ENCODE measurements around the gene EGFL8. TPM values are rescaled to one million over a fixed set of nuclear protein-coding genes. Genes with fewer than 3 reads are reported as not detected.

EGFL8 gene
- total and polyA plus RNA-seq, 7 donors = 2.3 to 24.4 (median 13.8) TPM

DNA sequence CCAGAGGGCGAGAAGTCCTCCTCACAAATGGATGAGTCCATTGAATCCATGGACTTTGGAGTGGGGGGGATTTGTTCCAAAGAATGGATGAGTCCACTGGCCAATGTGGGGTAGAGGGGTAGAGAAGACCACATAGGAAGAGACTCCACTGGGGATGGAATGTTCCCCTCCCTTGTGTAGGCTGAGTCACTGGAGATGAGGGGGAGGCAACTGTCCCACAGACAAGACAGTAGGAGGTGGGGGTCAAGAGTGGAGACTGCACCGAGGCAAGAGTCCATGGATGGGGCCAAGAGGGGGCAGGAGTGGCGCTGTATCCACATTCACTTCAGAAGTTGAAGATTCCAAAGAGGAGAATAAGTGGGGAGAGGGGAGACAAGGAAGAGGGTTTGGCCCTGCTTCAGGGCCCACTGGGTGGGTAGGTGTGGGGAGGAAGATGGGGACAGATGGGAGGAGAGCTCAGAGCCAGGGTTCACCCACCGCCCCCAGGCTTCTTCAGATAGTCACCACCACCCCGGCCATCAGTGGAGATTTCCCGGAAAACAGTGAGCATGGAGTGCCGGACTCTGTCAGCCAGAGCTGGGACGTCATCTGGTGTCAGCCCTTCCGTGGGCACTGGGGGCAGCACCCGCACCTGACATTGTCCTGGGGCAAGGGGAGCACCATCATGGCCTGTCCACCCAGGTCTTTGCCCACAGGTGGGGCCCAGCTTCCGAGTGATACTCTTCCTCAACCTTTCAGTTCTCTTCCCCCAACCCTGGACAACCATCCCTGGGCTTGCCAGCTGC lies 4.6 kb downstream of the EGFL8 start:
- Histone ChIP-seq H3K4me1 (peaks cover 0 to 18% (median 3%) of the 10 kb centered on the region in 4 donors), H3K9me3 (no peaks in the 10 kb centered on the region), H3K27me3 (no peaks in the 10 kb centered on the region), H3K4me3 (no peak overlapping the region), H3K36me3 (peaks cover 27 to 70% (median 29%) of the 10 kb centered on the region in 4 donors), H3K27ac (peak overlapping the region in 3 of 4 donors; percentile 5 to 14 (median 11))
- 86 to 88% methylated on average over 11 of the region's 11 CpGs for WGBS, 2 donors
- no peak for DNase-seq
- TF ChIP-seq EP300 (IDR thresholded peaks at IDR 0.05) (no peak), POLR2A (IDR thresholded peaks at IDR 0.05) (no peak), POLR2AphosphoS5 (IDR thresholded peaks at IDR 0.05) (no peak)
- TF ChIP-seq, protein P1, sequence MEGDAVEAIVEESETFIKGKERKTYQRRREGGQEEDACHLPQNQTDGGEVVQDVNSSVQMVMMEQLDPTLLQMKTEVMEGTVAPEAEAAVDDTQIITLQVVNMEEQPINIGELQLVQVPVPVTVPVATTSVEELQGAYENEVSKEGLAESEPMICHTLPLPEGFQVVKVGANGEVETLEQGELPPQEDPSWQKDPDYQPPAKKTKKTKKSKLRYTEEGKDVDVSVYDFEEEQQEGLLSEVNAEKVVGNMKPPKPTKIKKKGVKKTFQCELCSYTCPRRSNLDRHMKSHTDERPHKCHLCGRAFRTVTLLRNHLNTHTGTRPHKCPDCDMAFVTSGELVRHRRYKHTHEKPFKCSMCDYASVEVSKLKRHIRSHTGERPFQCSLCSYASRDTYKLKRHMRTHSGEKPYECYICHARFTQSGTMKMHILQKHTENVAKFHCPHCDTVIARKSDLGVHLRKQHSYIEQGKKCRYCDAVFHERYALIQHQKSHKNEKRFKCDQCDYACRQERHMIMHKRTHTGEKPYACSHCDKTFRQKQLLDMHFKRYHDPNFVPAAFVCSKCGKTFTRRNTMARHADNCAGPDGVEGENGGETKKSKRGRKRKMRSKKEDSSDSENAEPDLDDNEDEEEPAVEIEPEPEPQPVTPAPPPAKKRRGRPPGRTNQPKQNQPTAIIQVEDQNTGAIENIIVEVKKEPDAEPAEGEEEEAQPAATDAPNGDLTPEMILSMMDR (IDR thresholded peaks at IDR 0.05) = no peak
- intact Hi-C loops (cut with DNase I) = no loop called here

DNA sequence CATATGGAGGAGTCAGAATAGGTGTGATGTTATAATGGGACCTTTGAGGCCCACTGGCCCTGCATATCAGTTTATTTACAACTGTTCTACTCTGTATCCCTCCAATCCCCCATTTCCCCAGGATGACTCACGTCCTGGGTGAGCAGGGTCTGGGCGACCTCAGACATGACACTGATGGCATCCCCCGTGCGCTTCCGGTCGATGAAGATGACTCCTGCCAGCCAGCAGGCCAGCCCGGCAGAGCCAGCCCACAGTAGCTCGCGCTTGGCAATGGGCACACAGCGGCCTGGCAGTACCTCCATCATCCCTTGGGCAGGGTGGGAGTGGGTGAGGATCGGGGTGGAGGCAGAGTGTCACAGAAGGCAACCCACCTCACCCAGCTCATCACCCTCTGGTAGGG lies 5.9 kb downstream of the EGFL8 start:
- WGBS, 2 donors = 94 to 96% methylated on average over 11 of the region's 11 CpGs
- peaks cover 27 to 61% (median 29%) of the 10 kb centered on the region in 4 donors for H3K36me3 ChIP-seq
- DNase-seq = no peak
- TF ChIP-seq POLR2A (IDR thresholded peaks at IDR 0.05) = no peak
- no peak for TF ChIP-seq EP300 (IDR thresholded peaks at IDR 0.05)
- TF ChIP-seq, protein P1 (IDR thresholded peaks at IDR 0.05) = no peak
- TF ChIP-seq POLR2AphosphoS5 (IDR thresholded peaks at IDR 0.05) = no peak
- no peak overlapping the region for H3K4me3 ChIP-seq
- intact Hi-C loops (cut with DNase I) = loop anchor here (10.0 kb wide), 1 partner anchor 345 kb away; the partner anchor contains the start of gene HSPA1B
- no peaks in the 10 kb centered on the region for H3K9me3 ChIP-seq
- no peaks in the 10 kb centered on the region for H3K27me3 ChIP-seq
- no peak overlapping the region for H3K27ac ChIP-seq
- peaks cover 0 to 31% (median 13%) of the 10 kb centered on the region in 4 donors for H3K4me1 ChIP-seq

DNA sequence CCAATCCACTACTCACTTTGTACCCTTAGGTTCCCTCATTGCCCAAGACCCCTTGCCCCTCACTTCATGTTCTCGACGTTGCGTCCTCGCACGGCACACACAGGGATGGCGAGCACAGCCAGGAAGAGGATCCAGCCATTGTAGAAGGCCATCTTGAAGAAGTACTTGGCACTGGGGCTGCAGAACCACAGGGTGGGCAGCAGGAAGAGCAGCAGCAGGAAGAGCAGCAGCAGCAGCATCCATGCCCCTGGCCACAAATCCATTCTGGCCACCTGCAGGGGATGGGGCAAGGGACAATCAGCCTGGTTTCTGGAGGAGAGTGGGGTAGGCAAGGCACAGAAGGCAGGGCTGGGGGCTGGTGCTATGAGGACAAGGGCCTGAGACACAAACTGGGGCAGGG lies 6.8 kb downstream of the EGFL8 start:
- DNase-seq = no peak
- intact Hi-C loops (cut with DNase I) = loop anchor here (10.0 kb wide), 1 partner anchor 346 kb away; the partner anchor contains the start of gene HSPA1B
- Histone ChIP-seq H3K4me1 (peaks cover 0 to 32% (median 18%) of the 10 kb centered on the region in 4 donors), H3K4me3 (no peak overlapping the region), H3K36me3 (peaks cover 22 to 51% (median 26%) of the 10 kb centered on the region in 4 donors), H3K9me3 (no peaks in the 10 kb centered on the region), H3K27ac (no peak overlapping the region), H3K27me3 (no peaks in the 10 kb centered on the region)
- WGBS, 2 donors = 96 to 97% methylated on average over 6 of the region's 6 CpGs
- no peak for TF ChIP-seq POLR2AphosphoS5 (IDR thresholded peaks at IDR 0.05)
- TF ChIP-seq, protein P1 (IDR thresholded peaks at IDR 0.05) = no peak
- TF ChIP-seq POLR2A (IDR thresholded peaks at IDR 0.05) = no peak
- no peak for TF ChIP-seq EP300 (IDR thresholded peaks at IDR 0.05)

- 72 to 86% methylated on average over 4 of the region's 4 CpGs for WGBS, 2 donors
These were observed 8.8 kb downstream of the EGFL8 start for GRCh38 chr6:32173051-32173727.

More at GRCh38 chr6:32173051-32173727, 8.8 kb downstream of the EGFL8 start:
- H3K36me3 ChIP-seq = peaks cover 7 to 32% (median 18%) of the 10 kb centered on the region in 4 donors
- H3K27me3 ChIP-seq = no peaks in the 10 kb centered on the region
- H3K27ac ChIP-seq = peak overlapping the region in 1 of 4 donors; percentile 15
- H3K4me3 ChIP-seq = no peak overlapping the region
- intact Hi-C loops (cut with DNase I) = loop anchor here (10.0 kb wide), 1 partner anchor 348 kb away; the partner anchor contains the start of gene HSPA1B
- TF ChIP-seq POLR2AphosphoS5 (IDR thresholded peaks at IDR 0.05) (no peak), EP300 (IDR thresholded peaks at IDR 0.05) (no peak), POLR2A (IDR thresholded peaks at IDR 0.05) (no peak)
- TF ChIP-seq, protein P1 (IDR thresholded peaks at IDR 0.05) = no peak
- DNase-seq = no peak
- H3K9me3 ChIP-seq = no peaks in the 10 kb centered on the region
- H3K4me1 ChIP-seq = peaks cover 0 to 40% (median 28%) of the 10 kb centered on the region in 4 donors
